SK-N-SH treated with all-trans-retinoic acid at 6 μM for 48 hours (cell line): ENCODE measurements around the gene RIOX2.

ENCODE experiments used
- ATAC-seq: fragments of 200-7000 bp; cut with Tn5 transposase; 3 replicates; pipeline ENCODE4 v1.9.1; 2020; ENCODE audit warnings: mild to moderate bottlenecking, moderate library complexity
- GLIS3 ChIP-seq: fragments of 250-450 bp; sonication (Bioruptor Pico); IDR thresholded peaks from 2 replicates; pipeline ENCODE4 v1.5.0; 2020; ENCODE audit warnings: mild to moderate bottlenecking, moderate library complexity
- OSR1 ChIP-seq: fragments of 250-450 bp; sonication (Bioruptor Pico); IDR thresholded peaks from 2 replicates; pipeline ENCODE4 v1.8.0; 2022; ENCODE audit warnings: moderate library complexity, mild to moderate bottlenecking, inconsistent platforms
- RARB ChIP-seq: fragments of 250-450 bp; sonication (Bioruptor Pico); IDR thresholded peaks from 2 replicates; pipeline ENCODE4 v1.8.0; 2021; ENCODE audit warnings: mild to moderate bottlenecking, moderate library complexity
- SNAI2 ChIP-seq: fragments of 250-450 bp; sonication (Bioruptor Pico); IDR thresholded peaks from 2 replicates; pipeline ENCODE4 v1.5.0; 2020; ENCODE audit warnings: mild to moderate bottlenecking, moderate library complexity
- ZC3H10 ChIP-seq: fragments of 250-450 bp; sonication (Bioruptor Pico); IDR thresholded peaks from 2 replicates; pipeline ENCODE4 v1.5.1; 2021; ENCODE audit warnings: mild to moderate bottlenecking, moderate library complexity
- TF ChIP-seq, protein P1 (sequence below): fragments of 250-450 bp; sonication (Bioruptor Pico); IDR thresholded peaks from 2 replicates; pipeline ENCODE4 v1.5.0; 2020; ENCODE audit warnings: mild to moderate bottlenecking, moderate library complexity
- TF ChIP-seq, protein P2 (sequence below): fragments of 250-450 bp; sonication (Bioruptor Pico); IDR thresholded peaks from 2 replicates; pipeline ENCODE4 v1.5.1; 2021; ENCODE audit warnings: mild to moderate bottlenecking, moderate library complexity
- TF ChIP-seq, protein P3 (sequence below): fragments of 250-450 bp; sonication (Bioruptor Pico); IDR thresholded peaks from 2 replicates; pipeline ENCODE4 v1.8.0; 2020; ENCODE audit warnings: mild to moderate bottlenecking, moderate library complexity, borderline replicate concordance

RIOX2 gene

DNA sequence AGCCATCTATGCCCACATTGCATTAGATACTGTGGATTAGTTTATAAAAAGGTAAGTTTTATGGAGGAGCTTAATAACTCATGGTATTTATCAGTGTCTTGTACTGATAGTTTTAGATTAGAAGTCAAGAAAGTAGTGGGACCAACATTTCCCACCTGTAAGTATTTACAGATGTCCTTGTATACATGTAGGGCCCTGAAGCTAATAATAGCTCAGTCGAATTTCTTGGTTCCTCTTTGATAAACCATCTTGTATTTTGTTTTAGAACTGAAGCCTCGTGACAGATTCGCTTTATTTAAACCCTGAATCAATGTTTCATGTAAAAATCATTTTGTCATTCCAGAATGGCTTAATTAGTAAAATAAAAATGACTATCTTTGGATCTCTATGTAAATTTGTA is 77.0 kb downstream of the RIOX2 start:
- no peak for ATAC-seq
- no peak for TF ChIP-seq SNAI2 (CRISPR knock-in tag)
- TF ChIP-seq, protein P1, sequence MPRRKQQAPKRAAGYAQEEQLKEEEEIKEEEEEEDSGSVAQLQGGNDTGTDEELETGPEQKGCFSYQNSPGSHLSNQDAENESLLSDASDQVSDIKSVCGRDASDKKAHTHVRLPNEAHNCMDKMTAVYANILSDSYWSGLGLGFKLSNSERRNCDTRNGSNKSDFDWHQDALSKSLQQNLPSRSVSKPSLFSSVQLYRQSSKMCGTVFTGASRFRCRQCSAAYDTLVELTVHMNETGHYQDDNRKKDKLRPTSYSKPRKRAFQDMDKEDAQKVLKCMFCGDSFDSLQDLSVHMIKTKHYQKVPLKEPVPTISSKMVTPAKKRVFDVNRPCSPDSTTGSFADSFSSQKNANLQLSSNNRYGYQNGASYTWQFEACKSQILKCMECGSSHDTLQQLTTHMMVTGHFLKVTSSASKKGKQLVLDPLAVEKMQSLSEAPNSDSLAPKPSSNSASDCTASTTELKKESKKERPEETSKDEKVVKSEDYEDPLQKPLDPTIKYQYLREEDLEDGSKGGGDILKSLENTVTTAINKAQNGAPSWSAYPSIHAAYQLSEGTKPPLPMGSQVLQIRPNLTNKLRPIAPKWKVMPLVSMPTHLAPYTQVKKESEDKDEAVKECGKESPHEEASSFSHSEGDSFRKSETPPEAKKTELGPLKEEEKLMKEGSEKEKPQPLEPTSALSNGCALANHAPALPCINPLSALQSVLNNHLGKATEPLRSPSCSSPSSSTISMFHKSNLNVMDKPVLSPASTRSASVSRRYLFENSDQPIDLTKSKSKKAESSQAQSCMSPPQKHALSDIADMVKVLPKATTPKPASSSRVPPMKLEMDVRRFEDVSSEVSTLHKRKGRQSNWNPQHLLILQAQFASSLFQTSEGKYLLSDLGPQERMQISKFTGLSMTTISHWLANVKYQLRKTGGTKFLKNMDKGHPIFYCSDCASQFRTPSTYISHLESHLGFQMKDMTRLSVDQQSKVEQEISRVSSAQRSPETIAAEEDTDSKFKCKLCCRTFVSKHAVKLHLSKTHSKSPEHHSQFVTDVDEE (CRISPR knock-in tag) = no peak
- no peak for TF ChIP-seq RARB
- TF ChIP-seq, protein P2, sequence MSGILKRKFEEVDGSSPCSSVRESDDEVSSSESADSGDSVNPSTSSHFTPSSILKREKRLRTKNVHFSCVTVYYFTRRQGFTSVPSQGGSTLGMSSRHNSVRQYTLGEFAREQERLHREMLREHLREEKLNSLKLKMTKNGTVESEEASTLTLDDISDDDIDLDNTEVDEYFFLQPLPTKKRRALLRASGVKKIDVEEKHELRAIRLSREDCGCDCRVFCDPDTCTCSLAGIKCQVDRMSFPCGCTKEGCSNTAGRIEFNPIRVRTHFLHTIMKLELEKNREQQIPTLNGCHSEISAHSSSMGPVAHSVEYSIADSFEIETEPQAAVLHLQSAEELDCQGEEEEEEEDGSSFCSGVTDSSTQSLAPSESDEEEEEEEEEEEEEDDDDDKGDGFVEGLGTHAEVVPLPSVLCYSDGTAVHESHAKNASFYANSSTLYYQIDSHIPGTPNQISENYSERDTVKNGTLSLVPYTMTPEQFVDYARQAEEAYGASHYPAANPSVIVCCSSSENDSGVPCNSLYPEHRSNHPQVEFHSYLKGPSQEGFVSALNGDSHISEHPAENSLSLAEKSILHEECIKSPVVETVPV (CRISPR knock-in tag) = no peak
- no peak for TF ChIP-seq GLIS3 (CRISPR knock-in tag)
- TF ChIP-seq, protein P3, sequence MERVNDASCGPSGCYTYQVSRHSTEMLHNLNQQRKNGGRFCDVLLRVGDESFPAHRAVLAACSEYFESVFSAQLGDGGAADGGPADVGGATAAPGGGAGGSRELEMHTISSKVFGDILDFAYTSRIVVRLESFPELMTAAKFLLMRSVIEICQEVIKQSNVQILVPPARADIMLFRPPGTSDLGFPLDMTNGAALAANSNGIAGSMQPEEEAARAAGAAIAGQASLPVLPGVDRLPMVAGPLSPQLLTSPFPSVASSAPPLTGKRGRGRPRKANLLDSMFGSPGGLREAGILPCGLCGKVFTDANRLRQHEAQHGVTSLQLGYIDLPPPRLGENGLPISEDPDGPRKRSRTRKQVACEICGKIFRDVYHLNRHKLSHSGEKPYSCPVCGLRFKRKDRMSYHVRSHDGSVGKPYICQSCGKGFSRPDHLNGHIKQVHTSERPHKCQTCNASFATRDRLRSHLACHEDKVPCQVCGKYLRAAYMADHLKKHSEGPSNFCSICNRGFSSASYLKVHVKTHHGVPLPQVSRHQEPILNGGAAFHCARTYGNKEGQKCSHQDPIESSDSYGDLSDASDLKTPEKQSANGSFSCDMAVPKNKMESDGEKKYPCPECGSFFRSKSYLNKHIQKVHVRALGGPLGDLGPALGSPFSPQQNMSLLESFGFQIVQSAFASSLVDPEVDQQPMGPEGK = no peak
- TF ChIP-seq OSR1 (CRISPR knock-in tag) = no peak

DNA sequence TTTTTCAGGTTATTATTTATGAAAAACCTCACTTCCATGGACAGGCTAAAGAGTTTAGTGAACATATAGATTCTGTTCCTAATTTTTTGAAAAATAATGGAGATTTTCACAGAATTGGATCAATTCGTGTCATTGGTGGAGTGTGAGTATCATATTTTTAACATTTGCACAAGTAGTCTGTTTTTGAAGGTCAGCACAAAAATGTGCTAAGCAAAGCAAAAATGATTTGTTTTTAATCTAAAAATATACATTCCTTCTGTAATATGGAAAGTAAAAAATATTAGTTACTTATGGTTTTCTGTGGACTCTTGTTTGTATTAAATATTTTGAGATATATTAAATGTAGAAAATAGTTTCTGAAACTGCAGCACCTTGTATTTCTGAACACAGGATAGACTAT is 79.4 kb downstream of the RIOX2 start:
- TF ChIP-seq GLIS3 (CRISPR knock-in tag) = no peak
- TF ChIP-seq ZC3H10 = no peak
- no peak for ATAC-seq
